HG02870 (cell line): ENCODE results near the gene SEMA3F.

ENCODE experiments used
- ATAC-seq: cut with Tn5 transposase; IDR thresholded peaks from one replicate; pipeline ENCODE4 v1.9.1; 2021; ENCODE audit warnings: mild to moderate bottlenecking, moderate library complexity; ENCODE audit not compliant: unreplicated experiment

Gene SEMA3F

DNA sequence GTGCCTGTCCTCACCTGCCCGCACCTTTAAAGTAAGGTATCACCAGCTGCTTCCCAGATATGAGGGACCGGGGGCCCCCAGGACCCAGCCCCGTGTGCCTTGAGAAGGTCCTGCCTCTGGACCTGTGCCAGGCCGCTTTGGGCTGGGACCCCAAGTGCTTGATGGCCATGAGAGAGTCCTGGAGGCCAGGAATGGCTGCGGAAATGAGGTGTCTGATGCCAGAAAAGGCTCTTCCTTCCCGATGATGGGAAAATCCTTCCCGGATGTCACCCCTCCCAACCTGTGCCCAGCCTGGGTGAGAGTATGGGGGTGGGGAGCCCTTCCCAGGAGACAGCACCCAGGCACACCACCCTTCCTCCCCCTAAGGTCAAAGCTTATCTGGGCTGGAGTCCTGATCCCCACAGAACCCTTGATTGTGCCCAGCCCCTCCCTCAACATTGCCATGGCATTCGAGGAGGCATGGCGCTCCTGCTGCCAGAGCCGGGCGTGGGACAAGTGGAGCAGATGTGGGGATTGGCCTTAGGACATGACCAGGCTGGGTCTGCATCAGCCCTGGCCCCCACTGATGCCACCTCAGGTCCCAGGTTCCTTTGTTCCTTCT, 14.2 kb downstream of the SEMA3F start:
- ATAC-seq, result no peak

DNA sequence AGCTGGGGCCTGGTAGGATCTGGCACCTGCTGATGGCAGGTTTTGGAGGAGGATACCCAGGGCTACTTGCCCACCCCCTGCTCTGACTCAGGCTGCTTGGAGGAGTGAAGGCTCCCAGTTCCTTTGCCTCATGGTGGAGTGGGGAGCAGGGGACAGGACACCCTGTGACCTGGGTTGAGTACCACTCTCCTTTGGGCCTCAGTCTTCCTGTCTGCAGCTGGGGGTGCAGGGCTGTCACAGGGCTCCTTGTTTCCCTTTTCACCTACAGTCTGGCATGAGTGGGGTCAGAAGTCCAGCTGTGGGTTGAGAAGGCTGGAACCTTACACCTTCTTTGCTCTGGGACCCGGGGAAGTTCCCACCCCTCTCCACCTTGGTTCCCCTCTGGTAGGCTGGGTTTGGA, 14.7 kb downstream of the SEMA3F start:
- ATAC-seq, result no peak

DNA sequence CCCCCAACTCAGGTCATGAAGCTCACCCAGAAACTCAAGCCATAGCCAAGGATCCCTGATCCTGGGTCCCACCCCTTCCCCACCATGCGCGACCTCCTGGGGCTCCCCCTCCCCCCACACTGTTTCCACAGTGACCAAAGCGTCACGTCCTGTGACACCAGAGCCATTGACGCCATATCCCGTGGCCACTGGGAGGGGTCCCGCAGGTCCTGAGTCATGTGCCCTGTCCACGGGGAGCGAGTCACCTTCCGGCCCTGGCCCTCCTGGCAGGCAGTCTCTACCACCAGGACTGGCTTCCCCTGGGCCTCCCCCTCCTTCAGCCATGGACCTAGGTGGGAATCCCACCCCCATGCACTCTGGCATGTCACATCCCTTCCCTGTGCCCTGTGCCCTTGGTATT, 15.6 kb downstream of the SEMA3F start:
- no peak for ATAC-seq

DNA sequence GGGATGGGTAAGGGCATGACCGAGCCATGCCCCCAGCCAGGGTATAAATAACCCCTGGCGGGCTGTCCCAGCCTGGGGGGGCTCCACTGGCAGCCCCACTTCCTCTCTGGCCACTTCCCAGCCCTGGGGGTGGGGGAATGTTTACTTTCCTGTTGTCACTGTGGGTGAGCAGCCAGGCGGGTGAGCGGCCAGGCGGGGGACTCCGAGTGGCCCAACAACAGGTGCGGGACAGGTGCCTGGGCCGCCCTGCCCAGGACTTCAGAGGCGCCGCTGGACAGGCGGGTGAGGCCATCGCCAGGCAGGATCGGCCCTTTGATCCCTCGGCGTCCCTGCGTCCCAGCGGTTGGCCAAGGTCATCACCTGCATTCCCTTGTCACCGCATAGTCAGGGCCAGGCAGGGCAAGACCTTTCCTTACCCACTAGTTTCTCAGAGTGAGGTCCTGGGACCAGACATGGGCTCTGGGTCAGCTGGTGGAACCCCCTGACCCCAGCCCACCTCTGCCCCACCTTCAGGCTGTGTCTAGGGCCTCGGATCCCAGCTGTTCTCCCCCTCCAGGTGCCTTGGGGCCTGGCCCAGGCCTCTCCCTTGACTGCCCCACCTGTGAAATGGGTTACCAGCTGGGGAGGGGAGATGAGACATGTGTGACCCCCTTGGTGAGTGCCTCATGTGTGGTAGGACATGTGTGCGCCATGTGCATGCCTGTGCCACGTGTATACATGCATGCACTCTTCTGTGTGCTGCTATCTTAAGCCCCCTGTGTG, 16.6 kb downstream of the SEMA3F start:
- no peak for ATAC-seq

DNA sequence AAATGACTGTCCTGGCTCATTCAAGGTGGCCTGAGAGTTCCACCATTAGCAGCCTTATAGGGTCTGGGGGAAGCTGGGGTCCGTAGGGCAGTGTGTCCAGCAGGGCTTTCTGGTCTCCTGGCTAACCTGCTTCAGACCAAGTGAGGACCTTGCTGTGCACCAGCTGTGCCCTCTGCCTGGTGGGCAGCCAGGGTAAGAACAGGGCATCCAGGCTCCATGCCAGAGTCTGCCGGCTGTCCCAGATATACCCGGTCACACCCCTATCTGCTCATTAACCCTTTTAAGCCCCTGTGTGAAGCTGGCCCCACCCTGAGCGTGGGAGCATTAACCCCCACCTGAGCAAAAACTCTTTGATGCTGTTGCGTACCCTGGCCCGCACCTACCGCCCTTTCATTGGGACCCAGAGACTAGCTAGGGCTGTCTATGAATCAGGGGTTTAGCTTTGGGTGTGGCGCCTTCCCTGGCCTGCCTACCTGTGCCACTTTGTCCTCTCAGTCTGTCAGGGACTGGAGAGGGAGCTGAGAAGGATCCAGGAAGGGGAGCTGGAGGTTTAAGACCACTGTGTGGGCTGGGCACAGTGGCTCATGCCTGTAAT, 17.6 kb downstream of the SEMA3F start:
- ATAC-seq, result no peak

DNA sequence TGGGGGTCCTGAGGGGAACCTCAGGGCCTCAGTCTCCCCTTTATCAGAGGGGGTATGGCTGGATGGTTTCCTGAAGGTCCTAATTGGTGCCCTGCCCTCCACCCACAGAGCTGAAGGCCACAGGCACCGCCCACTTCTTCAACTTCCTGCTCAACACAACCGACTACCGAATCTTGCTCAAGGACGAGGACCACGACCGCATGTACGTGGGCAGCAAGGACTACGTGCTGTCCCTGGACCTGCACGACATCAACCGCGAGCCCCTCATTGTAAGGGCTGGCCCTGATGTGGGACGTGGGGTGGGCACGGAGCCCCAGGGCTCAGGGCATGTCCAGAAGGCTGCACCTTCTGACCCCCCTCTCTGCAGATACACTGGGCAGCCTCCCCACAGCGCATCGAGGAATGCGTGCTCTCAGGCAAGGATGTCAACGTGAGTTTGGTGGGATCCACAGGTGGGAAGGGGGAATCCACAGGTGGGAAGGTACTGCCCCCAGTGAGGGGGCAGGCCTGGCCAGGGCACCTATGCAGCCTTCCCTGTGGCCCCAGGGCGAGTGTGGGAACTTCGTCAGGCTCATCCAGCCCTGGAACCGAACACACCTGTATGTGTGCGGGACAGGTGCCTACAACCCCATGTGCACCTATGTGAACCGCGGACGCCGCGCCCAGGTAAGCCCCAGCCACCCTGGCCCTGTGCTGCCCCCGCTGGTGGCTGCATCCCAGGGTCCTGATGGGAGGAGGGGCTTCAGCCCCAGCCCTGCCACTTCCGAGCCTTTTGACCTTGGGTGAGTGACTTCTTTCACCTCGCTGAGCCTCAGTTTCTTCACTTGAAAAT, 18.8 kb downstream of the SEMA3F start:
- ATAC-seq, result no peak

DNA sequence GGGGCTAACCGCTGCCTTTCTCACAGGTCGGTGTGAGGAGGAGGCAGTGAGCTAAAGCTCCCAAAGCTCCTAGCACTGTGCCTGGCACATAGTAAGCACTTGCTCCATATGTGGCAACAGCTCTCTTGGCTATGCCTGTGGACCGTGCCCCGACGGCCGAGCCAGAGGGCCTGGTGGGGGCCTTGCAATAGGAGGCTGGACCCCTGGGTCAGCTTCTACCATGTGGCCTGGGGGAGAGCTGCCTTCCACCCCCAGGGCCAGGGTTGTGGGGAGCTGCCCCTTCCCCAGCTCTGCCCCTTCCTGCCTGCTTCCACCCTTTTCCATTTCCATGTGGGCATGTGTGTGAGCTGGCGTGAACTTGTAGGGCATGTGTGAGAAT, 19.4 kb downstream of the SEMA3F start:
- ATAC-seq, result no peak

DNA sequence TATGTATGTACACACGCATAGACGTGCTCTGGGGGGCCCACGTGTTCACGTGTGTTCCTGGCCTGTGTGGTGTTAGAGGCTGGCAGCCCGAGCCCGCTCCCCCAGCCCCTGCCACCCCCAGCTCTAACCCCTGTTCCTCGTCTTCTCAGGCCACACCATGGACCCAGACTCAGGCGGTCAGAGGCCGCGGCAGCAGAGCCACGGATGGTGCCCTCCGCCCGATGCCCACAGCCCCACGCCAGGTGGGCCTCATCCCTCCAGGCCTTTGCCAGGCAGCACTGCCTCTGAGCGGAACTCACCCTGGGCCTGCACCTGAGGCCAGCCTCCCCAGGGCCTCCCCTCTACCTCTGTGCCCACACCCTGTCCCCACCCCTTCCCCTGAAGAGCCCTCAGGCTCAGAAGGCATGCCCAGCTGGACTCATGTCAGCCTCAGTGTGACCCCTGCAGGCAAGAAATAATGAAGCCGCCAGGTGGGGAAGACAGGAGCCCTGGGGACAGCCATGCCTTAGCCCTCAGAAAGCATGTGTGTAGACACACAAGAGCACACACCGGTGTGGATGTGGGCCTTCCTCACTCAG, 19.9 kb downstream of the SEMA3F start:
- no peak for ATAC-seq

DNA sequence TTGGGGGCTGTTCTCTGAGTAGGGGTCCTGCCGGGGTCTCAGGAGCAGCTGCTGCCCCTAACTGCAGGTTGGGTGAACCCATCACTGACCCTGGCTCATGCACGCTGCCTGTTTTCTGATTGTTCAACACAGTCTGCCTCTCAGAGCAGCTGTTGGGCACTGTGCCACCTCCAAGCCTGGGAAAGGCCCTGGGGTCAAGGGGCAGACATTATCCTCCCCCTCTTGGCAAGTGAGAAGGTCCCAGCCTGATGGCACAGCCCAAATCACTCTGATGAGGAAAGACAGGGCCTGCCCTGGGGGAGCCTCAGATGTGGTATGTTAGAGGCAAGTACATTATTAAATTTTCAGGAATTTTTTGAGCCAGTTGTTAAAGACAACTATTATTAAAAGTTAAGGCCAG, 22.2 kb downstream of the SEMA3F start:
- no peak for ATAC-seq

DNA sequence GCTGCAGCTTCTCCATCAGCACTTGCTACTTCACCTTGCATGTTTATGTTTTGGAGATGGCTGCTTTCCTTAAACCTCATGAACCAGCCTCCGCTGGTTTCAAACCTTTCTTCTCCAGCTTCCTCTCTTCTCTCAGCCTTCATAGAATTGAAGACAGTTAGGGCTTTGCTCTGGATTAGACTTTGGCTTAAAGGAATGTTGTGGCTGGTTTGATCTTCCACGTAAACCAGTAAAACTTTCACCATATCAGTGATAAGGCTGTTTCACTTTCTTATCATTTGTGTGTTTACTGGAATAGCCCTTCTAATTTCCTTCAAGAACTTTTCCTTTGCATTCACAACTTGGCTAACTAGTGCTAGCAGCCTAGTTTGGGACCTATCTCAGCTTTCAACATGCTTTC, 24.6 kb downstream of the SEMA3F start:
- no peak for ATAC-seq

DNA sequence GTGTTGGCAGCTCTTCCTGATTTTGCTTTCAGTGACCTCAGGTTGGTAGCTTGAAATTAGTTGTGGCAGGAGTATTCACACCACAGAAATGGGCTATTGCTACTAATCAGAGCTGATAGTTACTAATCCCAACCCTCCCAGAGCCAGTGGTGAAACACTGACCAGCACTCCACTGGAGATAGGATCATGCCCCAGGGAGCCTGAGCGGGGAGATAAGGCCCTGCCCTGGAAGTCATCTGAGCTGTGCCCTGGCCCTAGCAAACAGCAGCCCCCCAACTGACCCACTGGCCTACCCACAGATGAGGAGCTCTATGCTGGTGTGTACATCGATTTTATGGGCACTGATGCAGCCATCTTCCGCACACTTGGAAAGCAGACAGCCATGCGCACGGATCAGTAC, 26.9 kb downstream of the SEMA3F start:
- ATAC-seq, result no peak

DNA sequence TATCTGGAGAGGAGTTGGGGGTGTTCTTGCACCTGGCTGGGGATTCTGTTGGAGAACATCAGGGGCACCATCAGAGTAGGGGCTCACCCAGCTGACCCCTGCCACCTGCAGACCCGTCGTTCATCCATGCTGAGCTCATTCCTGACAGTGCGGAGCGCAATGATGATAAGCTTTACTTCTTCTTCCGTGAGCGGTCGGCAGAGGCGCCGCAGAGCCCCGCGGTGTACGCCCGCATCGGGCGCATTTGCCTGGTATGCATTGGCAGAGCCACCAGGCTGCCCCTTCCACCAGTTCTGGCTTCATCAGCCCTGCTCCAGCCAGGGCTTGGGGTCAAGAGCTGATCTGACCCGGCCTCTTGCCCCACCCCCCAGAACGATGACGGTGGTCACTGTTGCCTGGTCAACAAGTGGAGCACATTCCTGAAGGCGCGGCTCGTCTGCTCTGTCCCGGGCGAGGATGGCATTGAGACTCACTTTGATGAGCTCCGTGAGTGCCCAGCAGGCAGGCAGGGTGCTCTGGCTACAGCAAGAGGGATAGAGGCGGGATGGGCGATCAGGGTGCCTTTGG, 27.5 kb downstream of the SEMA3F start:
- no peak for ATAC-seq

DNA sequence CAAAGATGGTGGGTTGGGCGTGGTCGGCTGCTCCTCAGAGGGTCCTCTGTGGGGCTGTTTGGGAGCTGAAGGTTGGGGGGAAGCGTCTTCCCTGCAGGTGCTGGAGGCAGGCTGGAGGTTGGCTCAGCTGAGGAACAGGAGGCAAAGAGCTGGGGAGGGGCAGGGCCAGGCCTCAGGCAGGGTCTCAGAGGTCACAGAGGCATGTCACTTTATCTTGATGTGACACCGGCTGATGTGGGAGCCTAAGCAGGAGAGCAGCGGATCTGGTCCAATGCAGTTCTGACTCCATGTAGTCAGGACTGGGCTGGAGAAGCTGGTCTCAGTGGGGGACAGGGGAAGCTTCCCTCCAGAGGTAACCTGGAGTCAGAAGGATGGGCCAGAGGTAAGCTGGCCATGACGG, 28.6 kb downstream of the SEMA3F start:
- no peak for ATAC-seq

DNA sequence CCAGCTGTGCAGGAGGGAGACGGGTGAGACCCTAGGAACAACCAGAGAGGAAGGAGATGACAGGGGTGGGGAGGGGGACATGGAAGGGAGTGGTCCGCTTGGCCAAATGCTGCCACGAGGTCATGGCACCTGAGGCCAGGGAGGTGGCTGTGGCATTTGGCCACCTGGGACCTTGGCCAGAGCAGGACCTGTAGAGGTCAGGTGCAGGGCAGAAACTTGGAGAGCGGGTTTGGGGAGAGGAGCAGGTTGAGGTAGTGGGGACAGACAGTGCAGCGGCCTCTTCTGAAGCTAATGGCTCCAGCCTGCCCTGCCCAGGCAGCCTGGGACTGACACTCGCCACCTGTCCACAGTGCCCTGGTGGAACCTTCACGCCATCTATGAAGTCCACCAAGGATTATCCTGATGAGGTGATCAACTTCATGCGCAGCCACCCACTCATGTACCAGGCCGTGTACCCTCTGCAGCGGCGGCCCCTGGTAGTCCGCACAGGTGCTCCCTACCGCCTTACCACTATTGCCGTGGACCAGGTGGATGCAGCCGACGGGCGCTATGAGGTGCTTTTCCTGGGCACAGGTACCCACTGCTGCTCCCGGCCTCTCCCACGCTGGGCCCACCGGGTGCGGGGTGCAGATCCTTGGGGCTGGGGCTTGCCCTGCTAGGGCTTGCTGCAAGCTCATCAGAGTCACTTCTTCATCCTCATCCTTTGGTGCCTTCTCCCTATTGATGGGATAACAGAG, 29.3 kb downstream of the SEMA3F start:
- ATAC-seq, result no peak

DNA sequence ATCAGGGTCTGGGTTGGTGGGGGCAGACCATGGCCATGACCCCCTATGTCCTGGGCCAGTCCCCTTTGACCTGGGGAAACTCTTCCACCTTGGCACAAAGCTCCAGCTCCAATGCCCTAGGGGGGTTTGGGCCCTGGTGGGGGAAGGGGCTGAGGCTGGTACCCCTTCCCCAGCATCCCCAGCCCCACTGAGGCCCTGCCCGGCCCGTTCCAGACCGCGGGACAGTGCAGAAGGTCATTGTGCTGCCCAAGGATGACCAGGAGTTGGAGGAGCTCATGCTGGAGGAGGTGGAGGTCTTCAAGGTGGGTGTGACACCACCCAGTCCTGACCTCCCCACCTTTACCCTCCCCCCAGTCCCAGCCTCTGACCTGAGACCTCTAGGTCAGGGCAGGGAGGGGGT, 30.1 kb downstream of the SEMA3F start:
- ATAC-seq, result no peak

DNA sequence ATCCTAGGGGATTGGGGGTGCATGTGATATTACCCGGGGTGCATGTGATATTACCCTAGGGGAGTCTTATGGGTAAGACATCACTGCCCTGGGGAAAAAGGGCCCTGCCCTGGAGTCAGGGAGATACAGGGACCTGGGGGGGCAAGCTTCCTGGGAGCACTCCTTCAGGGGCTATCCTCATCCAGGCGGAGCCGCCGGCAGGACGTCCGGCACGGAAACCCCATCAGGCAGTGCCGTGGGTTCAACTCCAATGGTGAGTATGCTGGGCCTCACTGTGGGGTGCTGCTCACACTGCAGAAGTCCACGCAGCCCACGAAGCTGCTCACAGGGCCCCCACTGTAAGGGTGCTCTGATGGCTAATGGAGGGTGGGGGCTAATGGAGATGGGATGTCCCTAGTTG, 31.0 kb downstream of the SEMA3F start:
- no peak for ATAC-seq

DNA sequence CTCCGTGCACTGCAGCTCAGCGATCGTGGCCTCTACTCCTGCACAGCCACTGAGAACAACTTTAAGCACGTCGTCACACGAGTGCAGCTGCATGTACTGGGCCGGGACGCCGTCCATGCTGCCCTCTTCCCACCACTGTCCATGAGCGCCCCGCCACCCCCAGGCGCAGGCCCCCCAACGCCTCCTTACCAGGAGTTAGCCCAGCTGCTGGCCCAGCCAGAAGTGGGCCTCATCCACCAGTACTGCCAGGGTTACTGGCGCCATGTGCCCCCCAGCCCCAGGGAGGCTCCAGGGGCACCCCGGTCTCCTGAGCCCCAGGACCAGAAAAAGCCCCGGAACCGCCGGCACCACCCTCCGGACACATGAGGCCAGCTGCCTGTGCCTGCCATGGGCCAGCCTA, 32.6 kb downstream of the SEMA3F start:
- ATAC-seq, result no peak

DNA sequence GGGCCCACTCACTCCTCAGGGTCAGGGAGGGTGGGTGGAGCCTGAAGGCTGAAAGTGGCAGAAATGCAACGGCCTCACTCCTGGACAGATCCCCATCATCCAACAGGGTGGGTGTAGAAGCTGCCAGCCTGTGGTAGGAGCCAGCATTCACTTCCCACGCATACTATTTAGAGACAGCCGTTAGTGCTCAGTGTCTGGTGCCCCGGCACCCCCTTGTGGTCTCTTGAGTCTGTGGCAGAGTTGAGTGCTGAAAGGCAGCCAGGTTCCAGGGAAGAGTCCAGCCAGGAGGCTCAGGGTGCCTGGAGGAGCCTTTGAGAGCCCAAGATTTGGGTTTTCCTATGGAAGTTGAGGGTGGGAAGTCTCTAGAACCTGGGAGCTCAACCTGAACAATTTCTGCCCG, 34.1 kb downstream of the SEMA3F start:
- no peak for ATAC-seq

DNA sequence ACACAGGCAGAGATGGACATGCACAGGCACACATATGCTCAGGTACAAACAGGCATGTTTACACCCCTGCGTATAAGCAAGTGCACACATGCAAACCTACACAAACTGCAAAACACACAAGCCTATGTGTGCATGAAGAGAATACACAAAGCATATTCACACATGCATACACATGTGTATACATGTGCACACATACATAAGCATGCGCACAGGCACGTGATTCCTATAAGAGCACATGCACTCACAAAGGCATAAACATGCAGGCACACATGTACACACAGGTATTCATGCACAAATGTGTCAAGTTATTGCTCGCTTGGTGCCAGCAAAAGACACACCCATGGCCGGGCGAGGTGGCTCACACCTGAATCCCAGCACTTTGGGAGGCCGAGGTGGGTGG, 34.9 kb downstream of the SEMA3F start:
- no peak for ATAC-seq

DNA sequence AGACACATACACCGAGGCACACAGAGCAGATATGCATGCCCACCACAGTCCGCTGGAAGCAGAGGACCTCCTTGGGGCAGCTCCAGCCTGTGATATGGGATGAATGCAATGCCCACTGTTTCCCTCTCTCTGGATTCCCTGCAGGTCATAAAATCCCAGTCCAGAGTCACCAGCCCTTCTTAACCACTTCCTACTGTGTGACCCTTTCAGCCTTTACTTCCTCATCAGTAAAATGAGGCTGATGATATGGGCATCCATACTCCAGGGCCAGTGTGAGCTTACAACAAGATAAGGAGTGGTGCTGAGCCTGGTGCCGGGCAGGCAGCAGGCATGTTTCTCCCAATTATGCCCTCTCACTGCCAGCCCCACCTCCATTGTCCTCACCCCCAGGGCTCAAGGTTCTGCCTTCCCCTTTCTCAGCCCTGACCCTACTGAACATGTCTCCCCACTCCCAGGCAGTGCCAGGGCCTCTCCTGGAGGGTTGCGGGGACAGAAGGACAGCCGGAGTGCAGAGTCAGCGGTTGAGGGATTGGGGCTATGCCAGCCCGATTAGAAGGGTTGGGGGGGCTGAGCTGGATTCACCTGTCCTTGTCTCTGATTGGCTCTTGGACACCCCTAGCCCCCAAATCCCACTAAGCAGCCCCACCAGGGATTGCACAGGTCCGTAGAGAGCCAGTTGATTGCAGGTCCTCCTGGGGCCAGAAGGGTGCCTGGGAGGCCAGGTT, 36.0 kb downstream of the SEMA3F start, which contains the start of gene GNAT1:
Gene GNAT1 (plus strand): TSS at position 675 of the 725 bp plus-strand sequence. CDS start 116 bp downstream, outside the sequence.
- no peak for ATAC-seq
